Activated CD4-positive, alpha-beta T cell treated with anti-CD3 and anti-CD28 coated beads, Interleukin-2, amount 50 U/mL, for 48 hours (primary cell): ENCODE results near the gene ARL15.
"Not testable (repeated sequence)": the region's sequence is repeated elsewhere in the genome, so short reads cannot be mapped to it uniquely, and the experiment has no call there.

Experiments
- DNase-seq, 2 experiments: peaks; one replicate each; pipeline ENCODE4 v3.0.0-alpha.2; 2020

ARL15 gene

GRCh38 chr5:54084696-54085095 is 225.7 kb downstream of the ARL15 start:
- DNase-seq: no peak

DNA sequence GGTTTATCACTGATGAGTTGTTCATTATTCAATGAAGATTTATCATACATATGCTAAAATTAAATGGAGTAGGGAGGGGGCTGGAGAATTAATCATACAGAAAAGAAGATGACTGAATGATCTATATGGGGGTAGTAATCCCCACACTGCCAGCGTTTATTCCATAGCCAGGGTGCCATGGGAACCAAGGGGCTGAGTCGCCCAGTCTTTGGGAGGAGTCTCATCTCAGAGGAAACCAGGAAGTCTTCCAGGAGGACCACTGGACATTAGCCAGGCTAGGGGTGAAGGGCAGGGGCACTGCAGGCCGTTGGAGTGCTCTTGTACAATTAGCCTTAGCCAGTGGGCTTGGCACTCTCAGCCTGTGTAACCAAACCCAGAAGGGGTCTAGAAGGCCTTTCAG is 226.5 kb downstream of the ARL15 start:
- DNase-seq: no peak

- DNase-seq: no peak
These were observed 227.1 kb downstream of the ARL15 start for GRCh38 chr5:54083245-54083644.

GRCh38 chr5:54081415-54081814 is 229.0 kb downstream of the ARL15 start:
- no peak for DNase-seq

- DNase-seq: no peak
These were observed 229.5 kb downstream of the ARL15 start for GRCh38 chr5:54080831-54081230.

- no peak for DNase-seq
These were observed 236.6 kb downstream of the ARL15 start for GRCh38 chr5:54073735-54074134.

GRCh38 chr5:54073131-54073530 is 237.2 kb downstream of the ARL15 start:
- DNase-seq: no peak

- DNase-seq: no peak
These were observed 243.9 kb downstream of the ARL15 start for GRCh38 chr5:54066433-54066832.

DNA sequence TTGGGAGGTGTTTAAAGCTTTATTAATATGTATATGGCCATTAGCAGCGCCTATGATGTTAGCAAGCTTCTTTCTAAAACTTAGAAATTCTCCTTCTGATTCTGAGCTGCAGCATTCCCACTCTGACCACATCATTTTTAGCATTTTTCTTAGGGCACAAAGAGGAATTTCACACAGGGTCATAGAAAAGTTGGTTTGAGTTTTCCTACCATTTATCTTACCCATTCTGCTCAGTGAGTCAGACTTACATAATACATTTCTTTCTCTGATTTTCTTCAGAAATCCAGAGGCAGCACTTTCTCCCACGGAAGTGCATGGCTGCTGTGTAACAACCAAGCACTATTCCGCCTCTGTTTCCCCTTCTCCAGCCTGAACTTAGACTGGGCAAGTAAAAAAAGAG is 246.6 kb downstream of the ARL15 start:
- DNase-seq: no peak

GRCh38 chr5:54062958-54063357 is 247.4 kb downstream of the ARL15 start:
- no peak for DNase-seq

GRCh38 chr5:54060919-54061318 is 249.5 kb downstream of the ARL15 start:
- not testable (repeated sequence) for DNase-seq

- DNase-seq: no peak
These were observed 260.4 kb downstream of the ARL15 start for GRCh38 chr5:54049963-54050362.

DNA sequence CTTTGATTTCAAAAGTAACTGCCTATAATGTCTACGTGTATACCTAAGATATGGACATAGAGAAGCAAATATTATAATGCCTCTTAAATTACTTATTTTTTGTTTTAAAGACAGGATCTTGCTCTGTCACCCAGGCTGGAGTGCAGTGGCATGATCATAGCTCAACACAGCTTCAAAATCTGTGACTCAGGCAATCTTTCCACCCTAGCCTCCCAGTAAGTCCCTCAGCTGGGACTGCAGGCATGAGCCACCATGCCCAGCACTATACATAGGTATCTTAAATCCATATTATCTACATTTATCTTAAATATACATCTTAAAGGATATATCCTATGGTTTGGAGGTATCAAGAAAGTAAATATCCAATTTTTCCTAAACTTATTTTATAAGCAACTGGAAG is 261.2 kb downstream of the ARL15 start:
- DNase-seq: no peak

GRCh38 chr5:54045077-54045792 is 265.1 kb downstream of the ARL15 start:
- DNase-seq: no peak

- not testable (repeated sequence) for DNase-seq
These were observed 266.1 kb downstream of the ARL15 start for GRCh38 chr5:54044276-54044675.

DNA sequence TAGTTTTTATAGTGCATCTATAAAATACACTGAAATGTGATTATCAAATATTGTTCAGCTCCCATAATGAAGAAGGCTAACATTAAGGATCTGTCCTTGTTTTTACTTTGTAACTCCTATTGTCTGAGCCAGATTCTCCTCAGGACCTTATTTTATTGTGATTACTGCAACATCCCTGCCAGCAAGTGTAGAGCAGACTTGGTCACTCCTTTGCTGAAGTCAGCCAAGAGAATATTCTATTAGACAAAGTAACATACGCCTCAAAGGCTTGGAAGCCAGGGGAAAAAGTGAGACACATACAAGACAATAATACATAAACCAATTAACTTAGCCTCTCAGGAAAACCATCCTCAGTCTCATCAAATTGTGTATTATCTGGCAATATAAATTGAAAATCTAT is 269.6 kb downstream of the ARL15 start:
- no peak for DNase-seq

DNA sequence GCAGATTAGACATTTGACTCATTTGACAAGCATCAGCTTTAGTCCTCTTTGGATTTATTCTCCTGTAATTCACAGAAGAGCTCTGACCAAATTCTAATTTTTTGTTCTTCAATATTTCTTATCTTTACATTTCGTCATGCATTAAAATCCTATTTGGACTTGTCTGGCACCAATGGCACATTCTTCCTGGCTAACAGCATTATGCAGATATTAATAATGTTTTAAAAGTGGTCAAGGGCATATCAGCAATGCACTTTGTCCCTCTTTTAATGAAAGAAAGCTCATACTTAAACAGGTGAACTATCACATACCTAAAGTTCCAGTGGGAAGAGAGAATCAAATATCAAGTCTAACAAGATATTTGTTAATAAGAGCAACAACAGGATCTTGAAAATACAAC is 270.4 kb downstream of the ARL15 start:
- DNase-seq: no peak

GRCh38 chr5:54037205-54037604 is 273.2 kb downstream of the ARL15 start:
- no peak for DNase-seq

- no peak for DNase-seq
These were observed 279.4 kb downstream of the ARL15 start for GRCh38 chr5:54030981-54031380.

GRCh38 chr5:54024466-54024865 is 285.9 kb downstream of the ARL15 start:
- no peak for DNase-seq

- DNase-seq: no peak
These were observed 288.1 kb downstream of the ARL15 start for GRCh38 chr5:54022223-54022622.

GRCh38 chr5:54021431-54022164 is 288.8 kb downstream of the ARL15 start:
- DNase-seq: no peak

DNA sequence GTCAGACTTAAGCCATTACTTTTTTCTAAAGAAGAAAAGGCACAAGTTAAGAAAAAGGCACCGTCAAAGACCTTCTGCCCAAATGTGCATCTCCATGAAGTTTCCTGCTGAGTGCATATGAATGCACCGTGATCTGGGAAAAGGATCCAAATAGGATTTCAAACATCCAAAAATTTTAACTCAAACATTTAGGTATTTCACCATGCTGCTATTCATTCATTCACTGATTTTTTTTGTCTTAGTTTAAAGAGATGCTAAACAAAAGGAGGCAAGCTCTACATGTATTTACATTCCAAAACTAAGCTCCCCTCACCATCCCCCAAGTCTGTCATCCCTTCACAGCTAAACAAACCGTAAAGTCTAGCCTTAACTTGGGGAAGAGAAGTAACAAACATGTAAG is 291.9 kb downstream of the ARL15 start:
- DNase-seq: no peak

- DNase-seq: no peak
These were observed 292.8 kb downstream of the ARL15 start for GRCh38 chr5:54017580-54017979.
